Measurements from ENCODE around the gene REEP3. TPM values are rescaled to one million over a fixed set of nuclear protein-coding genes. Genes with fewer than 3 reads are reported as not detected.

REEP3 gene
- total RNA-seq, 4 donors from 2014 or later: 23.9 to 50.1 (median 36.7) TPM

GRCh38 chr10:63667596-63668480, 146.6 kb downstream of the REEP3 start:
- H3K27ac ChIP-seq: no peak overlapping the region
- H3K4me3 ChIP-seq: no peak overlapping the region
- intact Hi-C loops (cut with DNase I; ENCODE audit: low total_unique reads) (no loop called here), in situ Hi-C loops (cut with MboI; ENCODE audit: low pct_ligation_motif_present in 1 of 4, low pct_unique_long_range_greater_than_20kb in 1 of 4, low sequenced_read_pairs in 3 of 4) (no loop called here)
- 86 to 100% methylated on average over 3 of the region's 3 CpGs for whole genome bisulfite sequencing, 2 donors (ENCODE audit: low coverage in 1 of 2)
- no peaks in the 10 kb centered on the region for H3K36me3 ChIP-seq
- no peaks in the 10 kb centered on the region for H3K9me3 ChIP-seq
- H3K27me3 ChIP-seq: no peaks in the 10 kb centered on the region
- H3K4me1 ChIP-seq: peaks cover 0 to 16% (median 11%) of the 10 kb centered on the region in 4 donors
- no peak for DNase-seq
- TF ChIP-seq POLR2AphosphoS5 (IDR thresholded peaks at IDR 0.05): no peak
- no peak for TF ChIP-seq EP300 (IDR thresholded peaks at IDR 0.05; ENCODE audit: low read depth)
- no peak for TF ChIP-seq CTCF (IDR thresholded peaks at IDR 0.05)
- no peak for TF ChIP-seq POLR2A (IDR thresholded peaks at IDR 0.05)

DNA sequence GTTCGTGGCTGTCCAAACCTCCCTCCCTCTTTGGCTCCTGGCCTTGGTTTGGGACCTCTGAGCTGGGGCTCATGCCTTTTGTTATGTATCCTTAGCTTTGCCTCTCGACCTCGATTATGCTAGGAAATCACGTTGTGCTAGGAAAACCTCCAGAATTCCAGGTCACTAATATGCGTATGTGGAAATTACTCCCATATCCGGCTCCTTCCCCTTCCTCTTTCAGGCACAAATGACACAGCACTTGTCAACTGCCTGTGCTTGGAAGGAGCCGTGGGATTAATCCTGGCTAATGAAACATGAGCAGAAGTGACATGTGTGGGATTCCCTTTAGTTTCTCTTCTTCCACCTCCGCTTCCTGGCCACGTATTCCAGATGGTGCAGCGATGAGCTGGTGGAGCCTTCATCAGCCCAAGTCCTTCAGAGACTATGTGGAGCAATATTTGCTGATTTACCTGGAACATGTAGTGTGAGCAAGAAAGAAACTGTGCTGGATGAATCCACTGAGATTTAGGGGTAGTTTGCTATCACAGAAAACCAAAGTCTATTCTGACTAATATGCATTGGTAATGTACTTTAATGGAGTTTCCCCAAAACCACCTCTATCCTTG, 149.2 kb downstream of the REEP3 start:
- Histone ChIP-seq H3K27ac (peak overlapping the region in 2 of 4 donors; percentile 2 to 6), H3K4me1 (peaks cover 0 to 16% (median 11%) of the 10 kb centered on the region in 4 donors), H3K4me3 (no peak overlapping the region), H3K27me3 (no peaks in the 10 kb centered on the region), H3K36me3 (no peaks in the 10 kb centered on the region), H3K9me3 (no peaks in the 10 kb centered on the region)
- in situ Hi-C loops (cut with MboI; ENCODE audit: low pct_ligation_motif_present in 1 of 4, low pct_unique_long_range_greater_than_20kb in 1 of 4, low sequenced_read_pairs in 3 of 4) (no loop called here), intact Hi-C loops (cut with DNase I; ENCODE audit: low total_unique reads) (no loop called here)
- peak; percentile 14 for TF ChIP-seq EP300 (IDR thresholded peaks at IDR 0.05; ENCODE audit: low read depth)
- peak in 1 of 3 donors; percentile 11 for TF ChIP-seq POLR2AphosphoS5 (IDR thresholded peaks at IDR 0.05)
- no peak for TF ChIP-seq POLR2A (IDR thresholded peaks at IDR 0.05)
- no peak for TF ChIP-seq CTCF (IDR thresholded peaks at IDR 0.05)
- 67 to 77% methylated on average over 8 to 10 of the region's 10 CpGs for WGBS, 2 donors (ENCODE audit: low coverage in 1 of 2)
- no peak for DNase-seq

DNA sequence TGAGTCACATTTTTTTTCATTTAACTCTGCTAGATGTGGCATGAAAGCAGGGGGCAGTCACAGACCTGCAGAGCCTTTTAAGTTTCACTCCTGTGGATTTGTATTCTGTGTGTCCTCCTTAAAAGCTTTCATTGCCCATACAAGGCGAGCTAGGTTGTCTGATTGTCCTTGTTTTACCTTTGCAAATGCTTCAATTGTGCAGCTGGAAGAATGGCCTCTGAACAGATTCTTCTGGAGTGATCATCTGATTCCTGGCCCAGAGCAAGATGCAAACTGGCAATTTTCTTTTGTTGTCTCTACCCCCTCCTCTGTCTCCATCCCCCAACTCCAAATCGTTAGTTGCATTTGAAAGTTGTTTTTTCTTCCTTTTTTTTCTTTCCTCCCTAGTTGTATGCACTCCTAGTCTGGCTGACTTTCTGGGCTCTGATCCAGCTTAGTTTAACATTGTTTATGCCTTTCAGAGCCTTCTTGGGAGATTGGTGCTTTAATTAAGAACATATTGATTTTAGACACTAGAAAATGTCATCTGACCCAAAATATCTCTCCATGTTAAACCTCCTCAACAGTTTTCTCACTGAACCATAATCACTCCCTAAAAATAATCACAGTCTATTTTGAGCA, 150.2 kb downstream of the REEP3 start:
- TF ChIP-seq POLR2A (IDR thresholded peaks at IDR 0.05) (no peak), POLR2AphosphoS5 (IDR thresholded peaks at IDR 0.05) (no peak), CTCF (IDR thresholded peaks at IDR 0.05) (no peak), EP300 (IDR thresholded peaks at IDR 0.05; ENCODE audit: low read depth) (no peak)
- in situ Hi-C loops (cut with MboI; ENCODE audit: low pct_ligation_motif_present in 1 of 4, low pct_unique_long_range_greater_than_20kb in 1 of 4, low sequenced_read_pairs in 3 of 4): no loop called here
- WGBS, 2 donors (ENCODE audit: low coverage in 1 of 2): 7 to 40% methylated on average over 1 to 2 of the region's 2 CpGs
- Histone ChIP-seq H3K4me1 (peaks cover 0 to 16% (median 11%) of the 10 kb centered on the region in 4 donors), H3K4me3 (no peak overlapping the region), H3K9me3 (no peaks in the 10 kb centered on the region), H3K27me3 (no peaks in the 10 kb centered on the region), H3K36me3 (no peaks in the 10 kb centered on the region), H3K27ac (peak overlapping the region in 3 of 4 donors; percentile 2 to 24 (median 6))
- intact Hi-C loops (cut with DNase I; ENCODE audit: low total_unique reads): no loop called here
- DNase-seq: no peak

DNA sequence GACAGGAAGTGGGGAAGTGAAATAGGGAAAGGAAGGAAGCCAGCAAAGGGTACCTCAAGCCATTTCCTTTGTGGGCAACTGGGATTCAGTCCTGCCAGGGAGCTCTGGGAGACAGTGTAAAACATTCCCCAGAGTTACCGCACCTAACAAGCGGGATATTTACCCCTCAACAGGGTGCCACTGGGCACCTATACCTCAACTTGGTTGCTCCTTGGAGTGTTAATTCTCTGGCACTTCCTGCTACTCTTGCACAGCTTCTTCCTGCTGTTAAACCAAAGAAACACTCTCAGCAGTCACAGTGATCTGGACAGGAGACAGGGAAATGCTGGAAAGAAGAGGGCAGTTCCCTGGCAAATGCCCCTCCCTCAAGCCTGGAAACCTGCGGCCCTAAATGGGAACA, 151.3 kb downstream of the REEP3 start:
- peaks cover 0 to 16% (median 11%) of the 10 kb centered on the region in 4 donors for H3K4me1 ChIP-seq
- 88% methylated on average over 3 of the region's 3 CpGs; no CpG with 5 or more reads in 1 of the 2 donors for WGBS, 2 donors (ENCODE audit: low coverage in 1 of 2)
- no peaks in the 10 kb centered on the region for H3K27me3 ChIP-seq
- intact Hi-C loops (cut with DNase I; ENCODE audit: low total_unique reads) (no loop called here), in situ Hi-C loops (cut with MboI; ENCODE audit: low pct_ligation_motif_present in 1 of 4, low pct_unique_long_range_greater_than_20kb in 1 of 4, low sequenced_read_pairs in 3 of 4) (no loop called here)
- H3K27ac ChIP-seq: no peak overlapping the region
- TF ChIP-seq CTCF (IDR thresholded peaks at IDR 0.05) (no peak), POLR2AphosphoS5 (IDR thresholded peaks at IDR 0.05) (no peak), EP300 (IDR thresholded peaks at IDR 0.05; ENCODE audit: low read depth) (no peak), POLR2A (IDR thresholded peaks at IDR 0.05) (no peak)
- DNase-seq: no peak
- no peak overlapping the region for H3K4me3 ChIP-seq
- no peaks in the 10 kb centered on the region for H3K36me3 ChIP-seq
- H3K9me3 ChIP-seq: no peaks in the 10 kb centered on the region

All from transverse colon (tissue), 4 donors.